Measurements from ENCODE around the gene KSR1.
"Not testable (repeated sequence)": the region's sequence is repeated elsewhere in the genome, so short reads cannot be mapped to it uniquely, and the experiment has no call there.

KSR1 gene

DNA sequence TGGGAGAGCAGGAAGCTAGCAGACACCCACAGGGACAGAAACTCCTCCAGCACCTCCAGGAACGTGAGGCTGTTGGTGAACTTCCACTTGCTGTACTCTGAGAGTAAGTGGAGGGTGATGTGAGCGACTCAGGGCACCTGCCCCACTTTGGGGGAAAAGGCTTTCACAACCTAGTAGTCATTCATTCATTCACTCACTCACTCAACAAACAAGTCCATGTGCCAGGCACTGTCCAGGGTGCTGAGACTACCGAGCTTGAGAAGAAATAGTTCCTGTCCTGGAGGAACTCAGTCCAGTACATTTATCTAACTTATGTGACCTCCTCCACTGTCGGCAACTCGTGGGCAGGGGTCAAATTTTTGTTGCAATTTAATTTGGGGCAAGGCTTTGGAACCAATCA is 201.4 kb downstream of the KSR1 start:
- DNase-seq (ENCODE audit: low read depth) = no peak

DNA sequence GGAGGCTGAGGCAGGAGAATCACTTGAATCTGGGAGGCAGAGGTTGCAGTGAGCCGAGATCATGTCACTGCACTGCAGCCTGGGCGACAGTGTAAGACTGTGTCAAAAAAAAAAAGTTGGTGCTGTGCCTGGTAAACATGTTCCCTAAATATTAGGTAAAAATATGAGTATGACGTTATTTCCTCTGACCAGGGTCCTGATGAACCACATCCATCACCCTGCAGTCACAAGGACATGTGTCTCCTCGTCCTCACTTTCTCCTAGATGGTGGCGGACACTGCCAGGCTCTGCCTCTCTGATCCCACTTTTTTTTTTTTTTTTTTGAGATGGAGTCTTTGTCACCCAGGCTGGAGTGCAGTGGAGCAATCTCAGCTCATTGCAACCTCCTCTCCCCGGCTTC is 203.4 kb downstream of the KSR1 start:
- no peak for DNase-seq (ENCODE audit: low read depth)

DNA sequence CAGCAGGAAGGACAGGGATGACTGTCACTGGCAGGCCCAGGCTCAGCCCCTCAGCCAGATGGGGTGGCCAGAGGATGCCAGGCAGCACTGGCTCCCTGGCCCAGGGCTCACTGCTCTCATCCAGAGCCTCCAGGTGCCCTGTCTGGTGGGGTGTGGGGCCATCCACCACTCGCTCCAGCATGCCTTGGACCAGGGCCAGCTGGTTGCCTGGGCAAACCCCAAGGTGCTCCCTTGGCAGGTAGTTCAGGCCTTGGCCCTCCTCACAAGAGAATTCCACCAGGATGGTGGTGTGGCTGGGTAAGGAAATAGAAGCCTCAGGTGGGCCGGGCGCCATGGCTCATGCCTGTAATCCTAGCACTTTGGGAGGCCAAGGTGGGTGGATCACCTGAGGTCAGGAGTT is 204.2 kb downstream of the KSR1 start:
- no peak for DNase-seq (ENCODE audit: low read depth)

DNA sequence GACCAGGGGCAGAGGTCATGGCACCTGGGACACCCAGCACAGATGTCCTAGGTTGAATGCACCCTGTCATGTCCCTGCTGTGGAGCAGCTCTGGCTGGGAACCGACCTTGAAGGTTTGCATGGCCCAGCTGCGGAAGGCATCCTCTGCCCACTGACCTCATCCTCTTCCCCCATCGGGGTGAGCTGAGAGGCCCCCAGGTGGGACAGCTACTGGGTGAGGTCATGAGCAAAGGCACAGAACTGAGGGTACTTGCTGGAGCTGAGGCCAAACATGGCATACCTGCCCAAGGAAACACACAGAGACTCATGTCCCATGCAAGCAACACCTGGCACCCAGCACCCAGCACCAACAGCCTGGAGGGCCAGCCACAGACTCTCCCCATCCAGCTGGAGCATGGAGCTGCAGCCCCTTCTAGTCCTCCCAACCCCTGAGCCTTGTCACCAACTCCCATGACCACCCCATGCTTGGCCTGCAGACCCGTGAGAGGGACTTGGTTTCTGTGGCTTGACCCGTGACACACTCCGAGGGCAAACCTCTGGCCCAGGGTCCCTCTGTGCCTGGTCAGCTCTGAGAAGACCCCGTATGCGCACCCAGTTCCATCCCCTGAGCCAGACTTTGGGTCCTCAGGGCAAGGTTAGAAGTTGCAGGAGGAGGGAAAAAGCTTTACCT is 207.8 kb downstream of the KSR1 start:
- DNase-seq (ENCODE audit: low read depth) = no peak

DNA sequence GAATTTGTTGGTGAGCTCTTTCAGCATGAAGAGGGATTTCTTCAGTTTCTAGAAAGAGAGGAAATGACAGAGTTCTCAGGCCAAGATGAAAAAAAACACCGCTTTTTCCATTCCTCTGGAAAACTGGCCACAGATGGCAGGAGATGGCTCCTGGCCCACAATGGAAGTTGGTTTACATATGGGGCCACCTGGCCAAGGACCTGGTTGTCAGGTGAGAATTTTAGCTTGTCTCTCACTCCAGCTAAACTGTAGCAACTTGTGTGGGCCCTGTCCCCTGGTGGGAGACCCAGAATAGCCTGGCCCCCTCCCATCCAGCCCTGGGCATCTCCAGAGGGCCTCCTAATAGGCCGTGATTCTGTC is 208.3 kb downstream of the KSR1 start:
- no peak for DNase-seq (ENCODE audit: low read depth)

DNA sequence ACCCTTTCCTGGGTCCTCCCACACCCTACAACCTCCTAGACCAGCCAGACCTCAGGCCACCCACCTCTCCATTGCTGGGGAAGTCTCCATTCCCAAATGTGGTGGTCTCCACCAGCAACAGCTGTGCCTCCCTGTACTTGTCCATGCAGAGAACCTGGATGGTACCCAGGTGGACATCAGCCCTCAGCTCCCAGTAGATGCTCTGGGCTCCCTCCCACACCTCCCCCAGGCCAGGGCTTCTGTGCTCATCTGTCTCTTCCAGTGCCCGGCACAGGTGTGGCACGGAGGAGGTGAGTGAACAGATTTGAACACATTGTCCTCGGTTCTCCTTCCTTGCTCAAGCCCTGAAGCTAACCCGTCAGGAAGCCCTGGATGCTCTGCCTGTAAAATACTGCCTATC is 209.3 kb downstream of the KSR1 start:
- DNase-seq (ENCODE audit: low read depth) = no peak

DNA sequence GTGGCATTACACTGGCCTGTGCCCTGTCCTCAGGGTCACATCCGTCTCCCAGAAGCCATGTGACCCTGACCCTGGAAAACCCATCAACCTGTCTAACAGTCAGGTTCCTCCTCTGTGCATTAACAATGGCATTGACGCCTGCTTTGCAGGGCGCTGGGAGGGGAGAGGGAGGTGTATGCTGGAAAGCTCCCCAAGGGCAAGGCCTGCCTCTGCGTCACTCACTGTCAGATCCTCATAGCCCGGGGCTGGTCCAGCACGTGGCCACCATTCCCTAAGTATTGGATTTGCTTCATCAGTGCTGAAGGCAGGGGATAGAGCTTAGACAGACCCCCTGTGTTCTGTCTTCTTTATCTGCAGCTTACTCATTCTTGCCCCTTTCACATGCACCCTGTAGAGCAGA is 210.0 kb downstream of the KSR1 start:
- not testable (repeated sequence) for DNase-seq (ENCODE audit: low read depth)

DNA sequence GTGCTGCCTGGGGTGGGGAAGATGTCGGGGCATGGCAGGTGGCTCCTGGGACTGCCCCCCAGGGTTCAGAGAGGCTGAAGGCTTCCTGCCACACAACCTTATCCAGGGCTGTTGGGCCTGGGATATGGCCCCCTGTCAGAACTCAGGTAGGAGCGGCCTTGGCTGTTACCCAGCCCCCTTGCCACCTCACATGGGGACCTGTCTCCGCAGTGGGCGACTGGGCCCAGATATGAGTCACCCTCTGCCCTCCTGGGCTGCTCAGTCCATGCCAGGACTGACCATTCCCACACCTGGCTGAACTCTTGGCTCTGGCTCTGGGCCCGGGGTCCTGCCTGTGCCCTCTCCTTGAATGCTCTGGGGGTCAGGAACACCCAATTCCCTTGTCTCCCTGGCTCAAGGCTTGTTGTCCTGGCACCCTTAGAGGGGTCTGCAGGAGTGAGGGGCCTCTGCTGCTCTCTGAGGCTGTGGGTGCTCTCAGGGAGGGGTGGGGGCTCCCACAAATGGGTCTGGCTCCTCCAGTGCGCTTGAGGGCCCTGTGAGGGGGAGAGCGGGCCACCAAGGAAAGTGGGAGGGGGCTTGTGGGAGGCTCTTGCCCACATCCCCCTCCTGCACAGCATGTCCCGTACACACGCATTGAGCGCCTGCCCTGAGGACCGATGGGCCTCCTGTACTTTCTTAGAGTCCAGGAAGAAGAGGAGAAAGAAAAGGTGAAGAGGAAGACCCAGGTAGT is 210.7 kb downstream of the KSR1 start:
- DNase-seq (ENCODE audit: low read depth) = no peak

DNA sequence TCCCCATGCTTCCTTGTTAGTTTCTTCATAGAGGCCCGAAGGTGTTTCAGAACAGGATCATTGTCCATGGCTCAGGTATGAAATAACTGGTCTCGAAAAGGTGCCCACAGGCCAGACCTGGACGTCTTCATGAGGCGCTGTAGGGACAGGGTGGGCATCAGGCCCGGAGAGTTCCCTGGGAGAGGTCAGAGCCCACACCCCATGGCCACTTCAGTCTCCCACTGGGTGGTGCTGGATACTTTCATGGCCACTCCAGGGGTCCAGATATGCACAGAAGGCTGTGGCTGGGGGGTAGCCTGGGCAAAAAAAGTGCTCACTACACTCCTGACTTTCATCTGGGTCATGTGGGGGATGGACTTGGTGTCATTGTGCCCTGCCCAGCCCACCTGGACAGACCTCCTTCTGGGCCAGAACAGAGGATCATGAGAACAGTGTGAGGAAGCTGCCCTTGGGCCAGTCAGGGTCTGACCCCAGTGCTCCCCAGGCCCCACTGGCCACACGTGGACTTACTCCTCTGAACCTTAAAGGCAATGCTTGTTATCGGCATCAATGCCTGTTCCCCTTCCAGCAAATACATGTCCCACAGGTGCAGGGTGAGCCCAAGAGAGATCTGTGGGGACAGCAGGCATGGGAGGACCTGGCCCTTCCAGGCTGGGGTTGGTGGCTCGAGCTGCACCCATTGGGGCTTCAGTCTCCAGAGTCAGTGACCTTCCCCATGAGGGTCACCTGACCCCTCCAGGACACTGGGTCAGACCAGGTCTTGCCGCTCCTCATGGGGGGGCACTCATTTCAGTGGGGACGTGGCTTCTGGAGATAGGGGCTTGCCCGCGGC is 211.6 kb downstream of the KSR1 start:
- DNase-seq (ENCODE audit: low read depth) = no peak

DNA sequence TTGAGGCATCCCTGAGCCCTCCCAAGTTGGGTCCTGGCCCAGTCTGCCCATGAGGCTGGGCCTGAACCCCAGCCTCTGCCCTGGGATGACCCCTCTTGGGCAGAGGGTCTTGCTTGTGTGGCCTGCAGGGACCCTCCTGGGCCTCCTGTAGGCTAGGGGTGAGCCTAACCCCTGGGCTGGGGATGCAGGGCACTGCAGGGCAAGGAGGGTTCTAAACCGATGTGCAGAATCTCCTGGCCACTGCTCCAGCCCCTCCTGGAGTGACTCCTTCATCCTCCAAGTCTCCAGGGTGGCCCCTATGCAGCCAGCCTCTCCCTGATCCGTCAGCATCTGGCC is 212.2 kb downstream of the KSR1 start:
- no peak for DNase-seq (ENCODE audit: low read depth)

DNA sequence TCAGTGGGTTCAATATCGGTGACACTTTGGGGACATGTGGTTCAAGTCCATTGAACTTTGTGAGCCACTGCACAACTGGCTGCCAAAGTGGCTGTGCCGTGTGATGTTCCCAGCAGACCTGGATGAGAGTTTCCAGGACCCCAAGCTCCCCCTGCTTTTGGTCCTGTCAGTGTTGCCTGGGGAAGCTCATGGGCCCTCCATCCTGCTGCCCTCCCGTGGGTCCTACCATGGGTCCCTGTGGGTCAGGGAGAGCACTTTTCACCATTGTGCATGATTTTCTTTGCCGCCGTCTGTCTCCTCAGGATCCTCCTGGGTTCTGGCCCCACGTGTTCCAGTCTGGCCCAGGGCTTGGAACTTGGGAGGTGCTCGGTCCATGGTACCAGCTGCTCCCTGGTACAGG is 212.9 kb downstream of the KSR1 start:
- no peak for DNase-seq (ENCODE audit: low read depth)

DNA sequence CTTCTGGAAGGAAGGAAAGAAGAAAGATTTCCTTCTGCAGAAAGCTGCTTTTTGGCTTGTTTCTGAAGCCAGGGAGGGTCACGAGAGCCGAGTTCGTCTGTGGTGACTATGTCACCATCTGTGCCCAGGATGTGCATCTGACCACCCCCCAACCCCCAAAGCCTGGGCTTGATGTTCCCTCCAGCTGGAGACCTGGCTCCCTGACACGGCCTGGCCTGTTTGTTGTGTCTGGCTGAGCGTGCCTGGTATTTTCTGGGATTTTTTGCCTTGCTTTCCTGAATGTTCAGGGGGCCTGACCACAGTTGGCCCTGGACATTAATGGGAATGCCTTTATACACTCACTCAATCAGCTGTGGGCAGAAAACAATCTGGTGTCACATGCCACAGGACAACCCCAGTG is 213.6 kb downstream of the KSR1 start:
- DNase-seq (ENCODE audit: low read depth) = no peak

DNA sequence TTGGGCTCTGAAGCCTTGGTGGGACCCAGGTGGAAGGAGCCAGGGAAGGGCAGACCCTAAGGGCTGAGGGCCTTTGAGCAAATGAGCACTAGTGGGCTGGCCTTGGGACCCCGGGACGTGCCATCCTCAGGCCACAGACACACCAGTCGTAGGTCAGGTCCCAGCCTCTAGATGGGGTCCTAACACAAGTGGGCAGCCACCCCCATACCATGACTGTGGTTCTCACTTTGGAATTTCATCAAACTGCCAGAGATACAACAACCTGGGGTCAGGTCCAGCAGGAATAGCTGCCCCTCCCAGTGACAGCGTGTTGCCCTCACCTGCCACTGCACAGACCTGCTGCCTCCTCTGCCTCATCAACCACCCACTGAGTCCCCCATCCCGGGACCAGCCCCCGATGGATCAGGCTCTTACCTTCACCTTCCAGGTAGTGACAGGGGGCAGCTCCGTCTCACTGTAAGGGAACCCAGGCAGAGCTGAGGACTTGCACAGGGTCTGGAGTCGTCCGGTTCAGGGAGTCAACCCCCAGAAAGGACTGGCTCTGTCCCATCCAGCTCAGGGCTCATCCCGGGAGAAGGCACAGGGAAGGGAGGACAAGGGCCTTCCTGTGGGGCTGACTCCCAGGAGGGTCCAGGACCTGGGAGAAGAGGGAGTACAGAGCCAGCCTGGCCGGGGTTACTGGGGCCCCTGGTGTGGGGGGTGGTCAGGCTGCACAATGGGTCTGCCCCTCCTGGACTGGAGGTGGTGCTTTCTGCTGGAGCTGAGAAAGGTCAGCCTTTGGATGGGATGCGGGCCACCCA is 214.7 kb downstream of the KSR1 start:
- DNase-seq (ENCODE audit: low read depth) = no peak

DNA sequence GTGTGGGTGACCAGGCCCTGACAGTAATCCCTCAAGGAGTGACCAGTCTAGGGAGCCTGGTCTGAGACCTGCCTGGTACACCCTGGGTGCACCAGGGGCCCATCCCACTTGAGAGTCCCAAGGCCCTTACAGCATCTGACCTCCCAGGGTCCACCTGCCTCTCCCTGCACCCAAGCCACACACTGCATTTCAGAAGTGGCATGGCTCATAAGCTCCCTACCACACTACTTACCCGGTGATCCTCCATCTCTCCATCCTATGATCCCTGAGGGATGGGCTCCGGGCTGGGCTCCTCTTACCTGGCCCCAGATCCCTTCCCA is 215.3 kb downstream of the KSR1 start:
- DNase-seq (ENCODE audit: low read depth) = no peak

DNA sequence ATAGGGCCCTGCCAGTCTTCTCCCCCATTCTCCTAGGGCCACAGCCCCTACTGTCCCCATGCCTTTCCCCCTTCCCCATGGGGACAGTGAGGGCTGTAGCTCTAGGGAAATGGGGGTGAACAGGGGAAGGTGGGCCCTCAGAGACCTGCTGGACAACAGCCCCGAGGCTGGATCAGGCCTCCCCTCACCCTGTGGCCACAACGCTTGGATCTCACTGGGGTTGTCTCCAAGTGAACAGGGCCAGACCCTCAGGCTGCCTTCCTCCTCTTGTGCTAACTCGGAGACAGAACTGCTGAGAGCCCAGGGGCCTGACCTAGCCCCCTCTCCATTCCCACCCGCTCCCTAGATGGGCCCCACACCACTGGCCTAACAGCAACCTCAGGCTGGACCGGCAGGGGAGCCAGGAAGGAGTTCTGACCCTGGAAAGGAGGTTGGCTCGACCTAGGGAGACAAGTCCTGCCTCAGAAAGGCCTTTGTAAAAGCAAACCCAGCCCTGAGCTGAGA is 215.8 kb downstream of the KSR1 start:
- not testable (repeated sequence) for DNase-seq (ENCODE audit: low read depth)

DNA sequence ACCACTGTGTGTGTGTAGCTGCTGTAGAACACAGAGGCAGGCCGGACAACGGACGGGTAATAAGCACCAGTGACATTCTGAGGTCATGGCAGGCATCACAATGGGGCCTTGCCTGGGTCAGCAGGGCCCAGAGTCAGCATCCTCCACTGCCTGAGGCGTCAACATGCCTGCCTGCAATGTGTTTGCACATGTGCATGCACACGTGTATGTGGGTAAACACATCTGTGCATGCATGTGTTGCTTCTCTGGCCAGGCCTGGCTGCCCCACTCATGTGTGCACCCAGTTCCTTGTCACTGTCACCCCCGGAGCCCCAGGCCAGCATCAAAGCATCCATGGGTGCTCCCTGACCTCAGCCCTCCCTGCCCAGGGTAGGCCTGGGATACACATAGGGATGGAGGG is 218.1 kb downstream of the KSR1 start:
- no peak for DNase-seq (ENCODE audit: low read depth)
